Dedifferentiated amniotic fluid mesenchymal stem cell (primary cell): ENCODE measurements around the gene RALGPS2.
A peak's percentile ranks its signal among the peaks of the same experiment; 100 is the strongest.
"Not testable (repeated sequence)": the region's sequence is repeated elsewhere in the genome, so short reads cannot be mapped to it uniquely, and the experiment has no call there.

Source experiments
- DNase-seq: peaks from one replicate; pipeline ENCODE4 v3.0.0-alpha.2; 2016; ENCODE audit errors: extremely low spot score

RALGPS2 gene

GRCh38 chr1:178725466-178726086, 532 bp downstream of the RALGPS2 start:
- DNase-seq = no peak

DNA sequence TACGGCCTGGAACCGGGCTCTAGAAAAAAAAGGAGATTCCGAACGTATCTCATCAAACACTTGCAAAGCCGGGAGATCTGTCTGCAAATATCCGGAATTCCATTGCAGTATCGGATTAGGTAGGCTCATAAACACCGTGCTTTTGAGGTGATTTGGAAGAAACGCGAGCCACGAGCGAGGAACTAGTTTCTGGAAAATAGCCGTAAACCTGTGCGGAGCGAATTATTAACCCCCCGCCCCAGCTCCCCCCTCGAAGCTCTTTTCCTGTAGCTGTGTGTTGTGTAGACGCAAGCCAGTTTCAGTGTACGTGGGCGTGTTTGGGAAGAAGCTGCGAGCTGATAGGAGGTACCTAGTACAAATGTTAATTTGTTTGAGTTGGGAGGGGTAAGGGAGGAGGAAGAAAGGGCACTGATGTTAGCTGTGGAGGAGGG, 1.1 kb downstream of the RALGPS2 start:
- DNase-seq = peak; percentile 51

GRCh38 chr1:178726545-178726944, 1.5 kb downstream of the RALGPS2 start:
- no peak for DNase-seq

- no peak for DNase-seq
These were observed 2.2 kb downstream of the RALGPS2 start for GRCh38 chr1:178727014-178727895.

DNA sequence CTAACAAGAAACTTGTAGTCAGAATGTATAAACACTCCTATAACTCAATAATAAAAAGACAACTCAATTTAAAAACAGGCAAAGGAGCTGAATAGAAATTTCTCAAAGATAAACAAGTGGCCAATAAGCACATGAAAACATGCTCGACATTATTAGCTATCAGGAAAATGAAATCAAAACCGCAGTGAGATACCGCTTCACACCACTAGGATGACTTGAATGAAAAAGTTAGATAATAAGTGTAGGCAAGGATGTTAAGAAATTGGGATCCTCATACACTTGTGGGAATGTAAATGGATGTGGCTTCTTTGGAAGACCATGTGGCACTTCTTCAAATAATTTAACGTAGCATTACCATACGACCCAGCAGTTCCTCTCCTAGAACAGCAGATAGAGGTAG, 8.9 kb downstream of the RALGPS2 start:
- DNase-seq = no peak

DNA sequence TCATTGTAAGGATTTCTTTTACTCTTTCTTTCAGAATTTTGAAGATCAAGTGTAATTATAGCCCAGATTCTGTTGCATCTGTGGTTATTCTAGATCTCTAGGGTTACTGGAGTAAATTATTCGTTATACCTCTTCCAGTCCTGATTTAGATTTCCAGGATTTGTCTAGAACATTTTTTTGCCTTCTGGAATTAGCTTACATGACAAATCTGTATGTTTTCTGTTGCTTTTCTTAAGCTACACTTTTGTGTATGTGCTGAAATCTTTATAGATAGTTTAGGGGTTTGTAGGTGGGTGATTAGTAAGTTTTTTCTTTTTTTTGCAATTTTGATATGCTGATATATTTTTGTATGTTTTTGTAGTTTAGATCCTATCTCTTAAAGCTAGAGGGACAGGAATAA, 13.7 kb downstream of the RALGPS2 start:
- no peak for DNase-seq

DNA sequence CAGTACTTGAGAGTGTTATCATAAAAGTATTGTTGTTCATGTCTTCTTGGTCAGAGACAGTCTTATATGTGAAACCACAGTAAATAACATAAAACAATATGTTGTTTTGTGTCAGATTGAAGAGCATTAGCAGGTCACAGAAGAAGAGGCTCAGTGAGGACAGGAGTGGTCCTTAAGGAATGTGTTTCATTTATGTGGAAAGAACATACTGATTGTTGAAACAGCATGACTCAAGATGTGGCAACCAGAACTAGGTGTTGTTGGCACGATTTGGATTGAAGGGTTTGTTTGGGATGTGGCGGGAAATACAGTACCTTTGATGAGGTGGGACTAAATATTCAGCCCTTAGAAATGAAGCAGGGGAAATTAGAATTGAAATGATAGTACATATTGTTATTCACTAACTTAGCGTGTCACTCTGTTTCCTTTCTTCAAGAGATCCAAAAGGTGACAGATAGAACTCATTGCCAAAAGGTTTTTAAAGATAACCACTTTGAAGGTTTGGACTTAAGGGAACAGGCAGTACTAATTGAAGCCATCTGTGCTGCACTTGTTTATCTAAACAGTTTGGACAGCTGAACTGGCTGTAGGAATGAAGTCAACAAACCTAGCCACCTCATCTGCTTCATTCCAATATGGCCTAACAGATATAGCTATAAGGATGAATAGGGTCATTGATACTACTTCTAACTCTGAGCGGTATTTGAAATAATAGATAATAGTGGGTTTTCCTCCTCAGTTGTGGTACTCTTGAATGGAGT, 14.4 kb downstream of the RALGPS2 start:
- DNase-seq = no peak

GRCh38 chr1:178740491-178740890, 15.4 kb downstream of the RALGPS2 start:
- no peak for DNase-seq

- DNase-seq = no peak
These were observed 15.9 kb downstream of the RALGPS2 start for GRCh38 chr1:178740924-178741323.

GRCh38 chr1:178743801-178744200, 18.8 kb downstream of the RALGPS2 start:
- no peak for DNase-seq

GRCh38 chr1:178745260-178745659, 20.2 kb downstream of the RALGPS2 start:
- no peak for DNase-seq

- DNase-seq = no peak
These were observed 21.3 kb downstream of the RALGPS2 start for GRCh38 chr1:178746345-178746744.

DNA sequence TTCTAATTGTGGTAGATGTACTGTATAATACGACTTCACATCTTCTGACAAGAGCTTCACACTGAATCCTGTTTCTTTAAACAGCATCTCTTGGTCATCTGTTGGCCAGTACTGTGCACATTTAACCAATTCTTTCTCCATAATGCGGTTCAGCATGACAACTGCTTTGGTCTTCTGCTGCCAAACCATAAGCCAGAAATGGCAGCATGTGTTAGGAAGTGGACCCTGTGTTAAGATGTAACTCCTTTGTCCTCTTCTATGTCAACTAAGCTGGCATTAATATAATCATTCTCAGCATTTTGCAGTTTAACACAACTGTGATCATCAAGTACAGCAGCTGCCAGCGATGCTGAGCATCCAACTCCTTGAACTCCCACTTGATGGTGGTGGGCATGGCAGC, 22.3 kb downstream of the RALGPS2 start:
- not testable (repeated sequence) for DNase-seq

DNA sequence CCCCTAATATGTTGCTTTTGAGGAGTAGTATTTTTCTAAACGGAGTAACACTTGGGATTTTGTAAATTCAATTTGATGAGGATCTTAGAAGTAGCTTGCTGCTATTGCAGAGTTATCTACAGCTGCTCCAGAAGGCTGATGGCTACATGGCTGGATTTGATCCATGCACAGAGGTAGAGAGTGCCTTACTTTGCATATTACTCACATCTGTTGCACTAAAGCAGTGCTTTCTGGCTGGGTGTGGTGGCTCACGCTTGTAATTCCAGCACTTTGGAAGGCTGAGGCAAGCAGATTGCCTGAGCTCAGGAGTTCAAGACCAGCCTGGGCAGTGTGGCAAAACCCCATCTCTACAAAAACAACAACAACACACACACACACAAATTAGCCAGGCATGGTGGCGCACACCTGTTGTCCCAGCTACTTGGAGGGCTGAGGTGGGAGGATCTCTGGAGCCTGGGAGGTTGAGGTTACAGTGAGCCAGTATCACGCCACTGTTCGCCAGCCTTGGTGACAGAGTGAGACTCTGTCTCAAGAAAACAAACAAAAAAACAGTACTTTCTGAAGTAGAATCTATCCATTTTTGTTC, 24.6 kb downstream of the RALGPS2 start:
- DNase-seq = no peak

DNA sequence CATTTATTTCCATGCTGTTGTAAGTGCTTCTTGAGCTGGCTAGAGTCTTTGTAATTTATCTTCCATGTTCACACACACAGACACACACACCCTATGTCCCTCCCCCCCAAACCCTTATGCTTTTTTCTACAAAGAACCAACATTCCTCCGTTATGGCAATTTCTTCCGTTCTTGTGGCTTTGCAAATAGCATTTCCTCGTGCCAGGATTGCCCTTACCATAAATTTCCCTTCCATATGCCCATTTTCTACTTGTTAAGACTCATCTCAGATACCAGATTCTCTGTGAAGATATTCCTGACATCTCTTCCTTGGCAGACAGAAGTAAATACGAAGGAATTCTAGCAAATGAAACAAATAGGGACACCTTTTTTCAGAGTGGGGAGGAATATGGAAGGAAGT, 26.0 kb downstream of the RALGPS2 start:
- DNase-seq = no peak

GRCh38 chr1:178752891-178753290, 27.8 kb downstream of the RALGPS2 start:
- no peak for DNase-seq

DNA sequence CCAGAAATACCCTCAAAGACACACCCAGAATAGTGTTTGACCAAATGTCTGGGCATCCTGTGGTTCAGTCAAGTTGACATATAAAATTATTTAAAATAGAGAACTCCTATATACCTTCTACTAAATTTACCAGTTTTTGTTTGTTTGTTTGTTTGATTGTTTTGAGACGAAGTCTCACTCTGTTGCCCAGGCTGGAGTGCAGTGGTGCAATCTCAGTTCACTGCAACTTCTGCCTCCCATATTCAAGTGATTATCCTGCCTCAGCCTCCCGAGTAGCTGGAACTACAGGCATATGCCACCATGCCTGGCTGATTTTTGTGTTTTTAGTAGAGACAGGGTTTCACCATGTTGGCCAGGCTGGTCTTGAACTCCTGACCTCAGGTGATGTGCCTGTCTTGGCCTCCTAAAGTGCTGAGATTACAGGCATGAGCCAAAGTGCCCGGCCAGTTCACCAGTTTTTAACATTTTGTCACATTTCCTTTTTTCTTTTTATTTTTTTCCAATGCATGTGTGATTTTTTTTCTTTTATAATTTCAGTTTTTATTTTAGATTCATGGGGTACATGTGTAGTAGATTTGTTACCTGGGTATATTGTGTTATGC, 29.7 kb downstream of the RALGPS2 start:
- not testable (repeated sequence) for DNase-seq

GRCh38 chr1:178768423-178768822, 43.4 kb downstream of the RALGPS2 start:
- DNase-seq = peak; percentile 30

DNA sequence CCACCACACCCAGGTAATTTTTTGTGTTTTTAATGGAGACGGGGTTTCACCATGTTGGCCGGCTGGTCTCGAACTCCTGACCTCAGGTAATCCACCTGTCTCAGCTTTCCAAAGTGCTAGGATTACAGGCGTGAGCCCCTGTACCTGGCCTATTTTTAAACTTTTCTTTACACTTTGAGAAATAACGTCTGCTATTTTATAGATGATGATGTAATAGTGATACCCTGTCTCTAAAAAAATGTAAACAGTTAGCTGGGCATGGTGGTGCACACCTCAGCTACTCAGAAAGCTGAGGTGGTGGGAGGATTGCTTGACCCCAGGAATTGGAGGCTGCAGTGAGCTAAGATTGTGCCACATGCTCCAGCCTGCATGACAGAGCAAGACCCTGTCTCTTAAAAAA, 47.9 kb downstream of the RALGPS2 start:
- no peak for DNase-seq

- DNase-seq = peak; percentile 61
These were observed 49.2 kb downstream of the RALGPS2 start for GRCh38 chr1:178774263-178774662.

GRCh38 chr1:178776553-178776952, 51.5 kb downstream of the RALGPS2 start:
- DNase-seq = no peak
